ENCODE data around the gene WSB1.

GRCh38 chr17:27283060-27283459 is 10.9 kb upstream of the WSB1 start:
- no peak for TF ChIP-seq PATZ1 (CRISPR knock-in tag; IDR thresholded peaks at IDR 0.05; ENCODE audit: borderline replicate concordance)
- no peak for TF ChIP-seq RARB (CRISPR knock-in tag; IDR thresholded peaks at IDR 0.05)
- no peak for TF ChIP-seq POU6F1 (CRISPR knock-in tag; IDR thresholded peaks at IDR 0.05; ENCODE audit: borderline replicate concordance, low read depth)
- TF ChIP-seq TSHZ2 (CRISPR knock-in tag; IDR thresholded peaks at IDR 0.05) = no peak
- TF ChIP-seq TCF4 (CRISPR knock-in tag; IDR thresholded peaks at IDR 0.05; ENCODE audit: borderline replicate concordance) = no peak
- TF ChIP-seq ZFP30 (CRISPR knock-in tag; IDR thresholded peaks at IDR 0.05) = no peak
